Endothelial cell of umbilical vein (primary cell): ENCODE results near the gene ACOT7. TPM values are rescaled to one million over a fixed set of nuclear protein-coding genes. Genes with fewer than 3 reads are reported as not detected.

Experiments
- BruUV-seq: library from RNA; stranded (reverse); fragments of 400-500 nt; replicated peaks from 2 replicates; lab custom pipeline; 2021; lab: Mats Ljungman, UMichigan
- CTCF ChIA-PET: fragments of 300-600, 350-600 bp; sonication (Branson Sonifier 250); formaldehyde crosslinking; loops from one replicate; lab custom pipeline; 2021; ENCODE audit warnings: antibody characterized with exemption, inconsistent platforms; lab: Charles Lee
- POLR2A ChIA-PET: fragments of 300-600, 350-600 bp; sonication (Branson Sonifier 250); formaldehyde crosslinking; loops from one replicate; lab custom pipeline; 2021; ENCODE audit warnings: antibody characterized with exemption, inconsistent platforms; lab: Charles Lee
- DNase-seq: peaks from one replicate; pipeline ENCODE4 v3.0.0-alpha.2; 2011; ENCODE audit warnings: low read depth, low spot score
- FAIRE-seq: peaks from 2 replicates; lab custom pipeline; 2011; peaks lifted over from hg19 to GRCh38; lab: Jason Lieb, UNC
- H2AFZ ChIP-seq: 2 replicates; pipeline ENCODE4 v1.6.0; 2012; ENCODE audit warnings: low read depth, low read length, control low read depth, inconsistent platforms
- H3K27ac ChIP-seq: 2 replicates; pipeline ENCODE4 v1.5.1; 2011; ENCODE audit warnings: low read depth, mild to moderate bottlenecking, control low read depth, low read length, moderate library complexity; ENCODE audit not compliant: insufficient read depth
- H3K27me3 ChIP-seq, 2 experiments: 2 replicates each; pipeline versions ENCODE4 v1.6.0 to v1.6.1; 2011; ENCODE audit warnings: low read length in 2 of 2, mixed read lengths in 1 of 2; ENCODE audit not compliant: control insufficient read depth in 2 of 2, insufficient read depth in 2 of 2
- H3K36me3 ChIP-seq, 2 experiments: 2 replicates in 1 of 2; 3 replicates in 1 of 2; pipeline ENCODE4 v1.5.1; 2011; ENCODE audit warnings: low read length in 2 of 2, mild to moderate bottlenecking in 1 of 2, moderate library complexity in 1 of 2; ENCODE audit not compliant: control insufficient read depth in 2 of 2, insufficient read depth in 2 of 2; ENCODE audit errors: extremely low read depth in 1 of 2
- H3K4me1 ChIP-seq: 3 replicates; pipeline ENCODE4 v1.5.1; 2011; ENCODE audit warnings: mild to moderate bottlenecking, low read length; ENCODE audit not compliant: control insufficient read depth, insufficient read depth; ENCODE audit errors: extremely low read depth
- H3K4me2 ChIP-seq: 2 replicates; pipeline ENCODE4 v1.6.1; 2011; ENCODE audit warnings: low read length, control low read depth, mixed read lengths; ENCODE audit not compliant: insufficient read depth
- H3K4me3 ChIP-seq, 3 experiments: fragments of 200-600 bp in 1 of 3; sonication (generic), shearing (Covaris generic) in 1 of 3; replicated peaks in 1 of 3; 2 replicates each; pipeline ENCODE4 v1.5.1; 2011 to 2016; ENCODE audit warnings: control low read depth in 3 of 3, low read length in 3 of 3, mild to moderate bottlenecking in 2 of 3, inconsistent platforms in 1 of 3, low read depth in 1 of 3, moderate library complexity in 1 of 3; ENCODE audit not compliant: insufficient read depth in 1 of 3
- H3K79me2 ChIP-seq: 2 replicates; pipeline ENCODE4 v1.6.0; 2012; ENCODE audit warnings: low read length, inconsistent platforms; ENCODE audit not compliant: control insufficient read depth, insufficient read depth
- H3K9ac ChIP-seq: replicated peaks from 2 replicates; pipeline ENCODE3; 2011; ENCODE audit warnings: low read length, control low read depth; ENCODE audit not compliant: insufficient read depth; ENCODE audit errors: extremely low read depth
- H3K9me1 ChIP-seq: replicated peaks from 3 replicates; pipeline ENCODE4 v1.6.0; 2011; ENCODE audit warnings: mild to moderate bottlenecking, low read length; ENCODE audit not compliant: control insufficient read depth, insufficient read depth; ENCODE audit errors: extremely low read depth
- H3K9me3 ChIP-seq: replicated peaks from 2 replicates; pipeline ENCODE4 v1.5.1; 2012; ENCODE audit warnings: low read length, inconsistent platforms; ENCODE audit not compliant: control insufficient read depth, insufficient read depth
- H4K20me1 ChIP-seq: replicated peaks from 2 replicates; pipeline ENCODE3; 2011; ENCODE audit warnings: mild to moderate bottlenecking, low read length; ENCODE audit not compliant: control insufficient read depth, insufficient read depth; ENCODE audit errors: extremely low read depth
- EZH2 ChIP-seq: IDR thresholded peaks from 2 replicates; pipeline ENCODE4 v1.6.1; 2012; ENCODE audit warnings: borderline replicate concordance, low read depth, mild to moderate bottlenecking, moderate library complexity, low read length, inconsistent platforms; ENCODE audit not compliant: severe bottlenecking
- FOS ChIP-seq: IDR thresholded peaks from 2 replicates; pipeline ENCODE4 v1.6.1; 2011; ENCODE audit warnings: mild to moderate bottlenecking, low read length, moderate library complexity, borderline replicate concordance; ENCODE audit not compliant: insufficient read depth
- GATA2 ChIP-seq: IDR thresholded peaks from 2 replicates; pipeline ENCODE4 v1.7.0; 2011; ENCODE audit warnings: low read depth, mild to moderate bottlenecking, moderate library complexity, mixed read lengths, low read length; ENCODE audit not compliant: insufficient read length, insufficient read depth
- JUN ChIP-seq: IDR thresholded peaks from 2 replicates; pipeline ENCODE4 v1.6.1; 2011; ENCODE audit warnings: borderline replicate concordance, low read depth; ENCODE audit not compliant: insufficient read length, insufficient read depth
- MYC ChIP-seq: IDR thresholded peaks from one replicate; pipeline ENCODE4 v1.6.1; 2011; ENCODE audit warnings: mild to moderate bottlenecking, low read depth, low read length
- POLR2A ChIP-seq: IDR thresholded peaks from 2 replicates; pipeline ENCODE4 v1.6.1; 2012; ENCODE audit warnings: low read depth, mild to moderate bottlenecking, control low read depth, low read length
- POLR2AphosphoS5 ChIP-seq: IDR thresholded peaks from 2 replicates; pipeline ENCODE4 v1.6.1; 2012; ENCODE audit warnings: low read depth, mild to moderate bottlenecking, control low read depth, low read length, moderate library complexity; ENCODE audit not compliant: insufficient read depth
- dilution Hi-C: fragments of 300-500 bp; cut with MboI; formaldehyde crosslinking; loops from one replicate; pipeline ENCODE4 v1.15.0; 2019; ENCODE audit warnings: low sequenced_read_pairs; ENCODE audit not compliant: extremely low pct_ligation_motif_present
- intact Hi-C: fragments of 100-400 bp; cut with micrococcal nuclease; formaldehyde crosslinking; loops from one replicate; pipeline ENCODE4 v1.10.0; 2022
- polyA plus RNA-seq, 4 experiments: library from polyadenylated mRNA; depleted of rRNA in 3 of 4; stranded (reverse) in 3 of 4; unstranded in 1 of 4; fragments of >200 nt; gene quantifications; 2 replicates each; pipeline versions ENCODE4 v1.2.1 to v1.2.3, GENCODE V29; 2011 to 2012; ENCODE audit warnings: missing spikeins in 1 of 4
- total RNA-seq: library from RNA; stranded (reverse); gene quantifications from 2 replicates; pipeline ENCODE4 v1.2.3, GENCODE V29; 2021
- TF ChIP-seq, protein P1 (sequence below): IDR thresholded peaks from 2 replicates; pipeline ENCODE4 v1.6.1; 2011; ENCODE audit not compliant: insufficient read depth, insufficient read length
- TF ChIP-seq, protein P2 (sequence below), 2 donors: IDR thresholded peaks; 1 replicate in 1 of 2; 2 replicates in 1 of 2; pipeline ENCODE4 v1.5.1; 2011; ENCODE audit warnings: low read length in 2 of 2, mild to moderate bottlenecking in 2 of 2, moderate library complexity in 2 of 2, control low read depth in 1 of 2, inconsistent platforms in 1 of 2, low read depth in 1 of 2; ENCODE audit not compliant: insufficient read depth in 1 of 2; ENCODE audit errors: extremely low read depth in 1 of 2

The ACOT7 gene
- total and polyA plus RNA-seq, 2 donors (not counting 3 experiments of a cell fraction or from before 2014, with no cell fraction given) = 69.4 to 105 TPM

DNA sequence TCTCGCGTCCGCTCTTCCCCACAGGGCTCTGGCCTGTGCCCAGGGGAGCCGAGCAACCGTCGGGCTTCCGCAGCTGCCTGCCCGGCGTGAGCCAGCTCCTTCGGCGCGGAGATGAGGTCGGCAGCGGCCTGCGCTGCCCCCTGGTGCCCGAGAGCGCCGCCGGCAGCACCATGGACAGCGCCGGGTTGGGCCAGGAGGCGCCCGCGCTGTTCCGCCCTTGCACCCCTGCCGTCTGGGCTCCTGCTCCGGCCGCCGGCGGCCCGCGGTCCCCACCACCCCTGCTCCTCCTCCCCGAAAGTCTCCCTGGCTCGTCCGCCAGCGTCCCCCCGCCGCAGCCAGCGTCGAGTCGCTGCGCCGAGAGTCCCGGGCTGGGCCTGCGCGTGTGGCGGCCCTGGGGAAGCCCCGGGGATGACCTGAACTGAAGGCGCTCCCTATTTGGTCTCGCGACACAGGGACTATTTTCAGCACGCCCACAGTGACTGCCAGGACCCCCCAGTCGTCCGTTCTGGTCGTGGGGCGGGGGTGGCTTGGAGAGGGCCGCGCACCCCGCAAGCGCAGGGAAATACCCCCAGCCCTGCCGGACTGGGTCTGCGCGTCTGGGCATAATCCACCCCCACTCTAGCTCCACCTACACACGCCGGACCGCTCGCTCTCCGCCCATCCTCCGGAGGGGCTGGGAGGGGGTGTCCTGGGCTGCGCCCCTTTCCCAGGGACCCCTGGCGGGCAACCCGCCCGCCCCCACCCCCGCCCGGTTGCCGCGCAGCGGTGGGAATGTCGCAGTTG is 148.3 kb downstream of the ACOT7 start:
- dilution Hi-C loops = no loop called here

More for the DNA sequence above, 148.3 kb downstream of the ACOT7 start:
- no peaks in the 10 kb centered on the region for H3K79me2 ChIP-seq
- no peak overlapping the region for H3K27ac ChIP-seq
- ChIA-PET CTCF (interaction anchor here (0.6 to 7.8 kb wide), 73 partner anchors 10 to 401 kb away, joined by 3 to 208 read pairs (median 5); partner anchors contain the start of genes ACOT7, GPR153, ICMT and PLEKHG5), POLR2A (interaction anchor here (0.6 to 1.1 kb wide), 2 partner anchors 38 to 40 kb away, joined by 3 to 6 read pairs; no protein-coding TSS in a partner anchor)
- peaks cover 5% of the 10 kb centered on the region for H3K4me1 ChIP-seq
- intact Hi-C loops = loop anchor here (1.0 kb wide), 5 partner anchors 40 to 204 kb away; no protein-coding TSS in a partner anchor
- H3K4me3 ChIP-seq = peak overlapping the region; percentile 5 to 28 (median 15)
- peak; percentile 81 for FAIRE-seq
- no peaks in the 10 kb centered on the region for H3K36me3 ChIP-seq
- H3K9me1 ChIP-seq = no peaks in the 10 kb centered on the region
- DNase-seq = peak; percentile 66
- H2AFZ ChIP-seq = peak overlapping the region; percentile 61
- H3K9me3 ChIP-seq = no peaks in the 10 kb centered on the region
- H3K9ac ChIP-seq = no peak overlapping the region
- no peaks in the 10 kb centered on the region for H4K20me1 ChIP-seq
- BruUV-seq = no TSS peak
- TF ChIP-seq FOS (no peak), JUN (no peak), POLR2AphosphoS5 (peak; percentile 55), POLR2A (no peak), GATA2 (no peak), EZH2 (no peak), MYC (no peak)
- TF ChIP-seq, protein P1, sequence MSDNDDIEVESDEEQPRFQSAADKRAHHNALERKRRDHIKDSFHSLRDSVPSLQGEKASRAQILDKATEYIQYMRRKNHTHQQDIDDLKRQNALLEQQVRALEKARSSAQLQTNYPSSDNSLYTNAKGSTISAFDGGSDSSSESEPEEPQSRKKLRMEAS = no peak
- TF ChIP-seq, protein P2, sequence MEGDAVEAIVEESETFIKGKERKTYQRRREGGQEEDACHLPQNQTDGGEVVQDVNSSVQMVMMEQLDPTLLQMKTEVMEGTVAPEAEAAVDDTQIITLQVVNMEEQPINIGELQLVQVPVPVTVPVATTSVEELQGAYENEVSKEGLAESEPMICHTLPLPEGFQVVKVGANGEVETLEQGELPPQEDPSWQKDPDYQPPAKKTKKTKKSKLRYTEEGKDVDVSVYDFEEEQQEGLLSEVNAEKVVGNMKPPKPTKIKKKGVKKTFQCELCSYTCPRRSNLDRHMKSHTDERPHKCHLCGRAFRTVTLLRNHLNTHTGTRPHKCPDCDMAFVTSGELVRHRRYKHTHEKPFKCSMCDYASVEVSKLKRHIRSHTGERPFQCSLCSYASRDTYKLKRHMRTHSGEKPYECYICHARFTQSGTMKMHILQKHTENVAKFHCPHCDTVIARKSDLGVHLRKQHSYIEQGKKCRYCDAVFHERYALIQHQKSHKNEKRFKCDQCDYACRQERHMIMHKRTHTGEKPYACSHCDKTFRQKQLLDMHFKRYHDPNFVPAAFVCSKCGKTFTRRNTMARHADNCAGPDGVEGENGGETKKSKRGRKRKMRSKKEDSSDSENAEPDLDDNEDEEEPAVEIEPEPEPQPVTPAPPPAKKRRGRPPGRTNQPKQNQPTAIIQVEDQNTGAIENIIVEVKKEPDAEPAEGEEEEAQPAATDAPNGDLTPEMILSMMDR (IDR thresholded peaks at IDR 0.05; ENCODE audit: extremely low read depth in 1 of 2, insufficient read depth in 1 of 2, low read depth in 1 of 2, low read length in 2 of 2) = peak; percentile 85 to 95
- H3K27me3 ChIP-seq = peaks cover 33 to 50% of the 10 kb centered on the region in 2 experiments
- H3K4me2 ChIP-seq = peak overlapping the region; percentile 47
